ENCODE data around the gene VPS51. TPM values are rescaled to one million over a fixed set of nuclear protein-coding genes. Genes with fewer than 3 reads are reported as not detected.

Gene VPS51
- total RNA-seq, 1 experiment from 2014 or later = 123 TPM

DNA sequence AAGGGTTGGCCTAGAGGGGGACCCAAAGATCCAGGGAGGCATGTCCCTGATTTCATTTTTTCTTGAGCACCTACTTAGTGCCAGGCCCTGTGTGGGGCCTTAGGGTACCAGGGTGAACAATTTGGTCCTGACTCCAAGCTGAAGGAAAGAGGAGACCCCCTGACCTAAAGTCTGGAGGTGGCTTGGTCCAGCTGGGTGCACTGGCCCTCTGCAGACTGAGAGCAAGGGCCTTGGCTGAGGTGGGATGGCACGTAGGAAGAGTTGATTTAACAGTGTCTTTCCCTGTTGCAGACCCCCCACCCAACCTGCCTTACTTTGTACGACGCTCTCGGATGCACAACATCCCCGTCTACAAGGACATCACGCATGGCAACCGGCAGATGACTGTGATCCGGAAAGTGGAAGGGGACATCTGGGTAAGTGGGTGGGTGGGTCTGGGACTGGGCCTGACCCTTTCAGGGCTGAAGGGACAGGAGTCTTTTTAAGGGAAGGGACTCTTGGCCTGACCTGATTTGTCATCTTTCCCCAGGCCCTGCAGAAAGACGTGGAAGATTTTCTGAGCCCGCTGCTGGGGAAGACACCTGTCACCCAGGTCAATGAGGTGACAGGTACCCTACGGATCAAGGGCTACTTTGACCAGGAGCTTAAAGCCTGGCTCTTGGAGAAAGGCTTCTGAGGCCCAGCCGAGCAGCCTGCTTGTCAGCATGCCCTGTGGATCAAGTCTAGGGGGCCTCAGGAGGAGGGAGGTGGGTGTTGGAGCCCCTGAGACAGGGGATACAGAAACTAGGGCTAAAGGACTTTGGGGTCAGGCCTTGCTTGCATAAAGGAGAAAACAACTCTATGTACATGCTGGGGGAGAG, 29.4 kb downstream of the VPS51 start (continued):
- TF ChIP-seq, protein P1, sequence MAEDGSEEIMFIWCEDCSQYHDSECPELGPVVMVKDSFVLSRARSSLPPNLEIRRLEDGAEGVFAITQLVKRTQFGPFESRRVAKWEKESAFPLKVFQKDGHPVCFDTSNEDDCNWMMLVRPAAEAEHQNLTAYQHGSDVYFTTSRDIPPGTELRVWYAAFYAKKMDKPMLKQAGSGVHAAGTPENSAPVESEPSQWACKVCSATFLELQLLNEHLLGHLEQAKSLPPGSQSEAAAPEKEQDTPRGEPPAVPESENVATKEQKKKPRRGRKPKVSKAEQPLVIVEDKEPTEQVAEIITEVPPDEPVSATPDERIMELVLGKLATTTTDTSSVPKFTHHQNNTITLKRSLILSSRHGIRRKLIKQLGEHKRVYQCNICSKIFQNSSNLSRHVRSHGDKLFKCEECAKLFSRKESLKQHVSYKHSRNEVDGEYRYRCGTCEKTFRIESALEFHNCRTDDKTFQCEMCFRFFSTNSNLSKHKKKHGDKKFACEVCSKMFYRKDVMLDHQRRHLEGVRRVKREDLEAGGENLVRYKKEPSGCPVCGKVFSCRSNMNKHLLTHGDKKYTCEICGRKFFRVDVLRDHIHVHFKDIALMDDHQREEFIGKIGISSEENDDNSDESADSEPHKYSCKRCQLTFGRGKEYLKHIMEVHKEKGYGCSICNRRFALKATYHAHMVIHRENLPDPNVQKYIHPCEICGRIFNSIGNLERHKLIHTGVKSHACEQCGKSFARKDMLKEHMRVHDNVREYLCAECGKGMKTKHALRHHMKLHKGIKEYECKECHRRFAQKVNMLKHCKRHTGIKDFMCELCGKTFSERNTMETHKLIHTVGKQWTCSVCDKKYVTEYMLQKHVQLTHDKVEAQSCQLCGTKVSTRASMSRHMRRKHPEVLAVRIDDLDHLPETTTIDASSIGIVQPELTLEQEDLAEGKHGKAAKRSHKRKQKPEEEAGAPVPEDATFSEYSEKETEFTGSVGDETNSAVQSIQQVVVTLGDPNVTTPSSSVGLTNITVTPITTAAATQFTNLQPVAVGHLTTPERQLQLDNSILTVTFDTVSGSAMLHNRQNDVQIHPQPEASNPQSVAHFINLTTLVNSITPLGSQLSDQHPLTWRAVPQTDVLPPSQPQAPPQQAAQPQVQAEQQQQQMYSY (CRISPR knock-in tag; IDR thresholded peaks at IDR 0.05) = no peak
- no peak for TF ChIP-seq FOXP1 (CRISPR knock-in tag; IDR thresholded peaks at IDR 0.05; ENCODE audit: borderline replicate concordance)
- TF ChIP-seq, protein P2, sequence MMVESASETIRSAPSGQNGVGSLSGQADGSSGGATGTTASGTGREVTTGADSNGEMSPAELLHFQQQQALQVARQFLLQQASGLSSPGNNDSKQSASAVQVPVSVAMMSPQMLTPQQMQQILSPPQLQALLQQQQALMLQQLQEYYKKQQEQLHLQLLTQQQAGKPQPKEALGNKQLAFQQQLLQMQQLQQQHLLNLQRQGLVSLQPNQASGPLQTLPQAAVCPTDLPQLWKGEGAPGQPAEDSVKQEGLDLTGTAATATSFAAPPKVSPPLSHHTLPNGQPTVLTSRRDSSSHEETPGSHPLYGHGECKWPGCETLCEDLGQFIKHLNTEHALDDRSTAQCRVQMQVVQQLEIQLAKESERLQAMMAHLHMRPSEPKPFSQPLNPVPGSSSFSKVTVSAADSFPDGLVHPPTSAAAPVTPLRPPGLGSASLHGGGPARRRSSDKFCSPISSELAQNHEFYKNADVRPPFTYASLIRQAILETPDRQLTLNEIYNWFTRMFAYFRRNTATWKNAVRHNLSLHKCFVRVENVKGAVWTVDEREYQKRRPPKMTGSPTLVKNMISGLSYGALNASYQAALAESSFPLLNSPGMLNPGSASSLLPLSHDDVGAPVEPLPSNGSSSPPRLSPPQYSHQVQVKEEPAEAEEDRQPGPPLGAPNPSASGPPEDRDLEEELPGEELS (CRISPR knock-in tag; IDR thresholded peaks at IDR 0.05) = no peak
- TF ChIP-seq, protein P3, sequence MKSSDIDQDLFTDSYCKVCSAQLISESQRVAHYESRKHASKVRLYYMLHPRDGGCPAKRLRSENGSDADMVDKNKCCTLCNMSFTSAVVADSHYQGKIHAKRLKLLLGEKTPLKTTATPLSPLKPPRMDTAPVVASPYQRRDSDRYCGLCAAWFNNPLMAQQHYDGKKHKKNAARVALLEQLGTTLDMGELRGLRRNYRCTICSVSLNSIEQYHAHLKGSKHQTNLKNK (CRISPR knock-in tag; IDR thresholded peaks at IDR 0.05) = no peak
- no peak for TF ChIP-seq OVOL2 (CRISPR knock-in tag; IDR thresholded peaks at IDR 0.05; ENCODE audit: borderline replicate concordance)

DNA sequence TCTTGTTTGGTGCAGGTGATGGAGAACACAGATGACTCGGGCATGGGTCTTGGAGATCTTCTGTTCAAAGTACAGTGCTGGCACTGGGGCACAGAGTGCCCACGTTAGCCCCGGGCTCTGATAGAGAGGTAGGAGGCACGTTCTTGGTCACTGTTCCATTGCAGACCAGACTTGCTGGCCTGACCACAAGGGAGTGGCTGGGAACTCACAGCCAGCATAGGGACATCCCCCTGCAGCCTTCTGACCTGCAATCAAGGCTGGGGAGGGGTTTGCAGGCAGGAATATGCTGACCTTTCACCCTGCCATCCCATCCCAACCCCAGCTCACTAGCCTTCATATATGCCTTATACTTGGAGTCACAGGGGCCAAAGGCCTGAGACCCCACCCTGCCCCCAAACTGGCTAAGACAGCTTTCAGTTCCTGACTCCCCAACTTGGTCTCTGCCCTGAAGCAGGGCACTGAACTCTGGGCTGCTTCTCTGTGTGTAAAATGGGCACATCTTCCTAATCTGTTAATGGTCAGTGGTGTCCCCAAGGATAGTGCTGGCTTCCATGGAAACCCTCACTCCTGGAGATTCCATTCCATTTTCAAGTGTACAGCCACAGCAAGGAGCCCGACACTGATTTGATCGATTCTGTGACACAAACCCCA, 30.7 kb downstream of the VPS51 start:
- DNase-seq (ENCODE audit: low spot score) (no peak), ATAC-seq (no peak)
- no peaks in the 10 kb centered on the region for H3K9me3 Mint-ChIP-seq
- no peaks in the 10 kb centered on the region for H3K27me3 Mint-ChIP-seq (ENCODE audit: low read depth)
- no peak overlapping the region for H3K4me3 Mint-ChIP-seq
- peaks cover 8% of the 10 kb centered on the region for H3K4me1 Mint-ChIP-seq
- H3K36me3 Mint-ChIP-seq = peaks cover 31% of the 10 kb centered on the region
- H3K27ac Mint-ChIP-seq = no peak overlapping the region
- CTCF ChIA-PET = interaction anchor here (0.6 to 2.2 kb wide), 3 partner anchors 13 to 77 kb away, joined by 3 to 7 read pairs (median 3); no protein-coding TSS in a partner anchor
- POLR2A ChIA-PET = no interaction called here
- TF ChIP-seq, protein P4, sequence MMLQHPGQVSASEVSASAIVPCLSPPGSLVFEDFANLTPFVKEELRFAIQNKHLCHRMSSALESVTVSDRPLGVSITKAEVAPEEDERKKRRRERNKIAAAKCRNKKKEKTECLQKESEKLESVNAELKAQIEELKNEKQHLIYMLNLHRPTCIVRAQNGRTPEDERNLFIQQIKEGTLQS (CRISPR knock-in tag; conservative IDR thresholded peaks at IDR 0.05) = no peak
- TF ChIP-seq CBFB (CRISPR knock-in tag; IDR thresholded peaks at IDR 0.05; ENCODE audit: low read depth) (no peak), SMAD4 (CRISPR knock-in tag; IDR thresholded peaks at IDR 0.05) (no peak), ZBTB21 (CRISPR knock-in tag; IDR thresholded peaks at IDR 0.05; ENCODE audit: borderline replicate concordance) (no peak), ZNF121 (CRISPR knock-in tag; IDR thresholded peaks at IDR 0.05) (no peak), PRRX2 (CRISPR knock-in tag; IDR thresholded peaks at IDR 0.05) (no peak), ZNF671 (CRISPR knock-in tag; IDR thresholded peaks at IDR 0.05) (no peak), NR3C1 (CRISPR knock-in tag; conservative IDR thresholded peaks at IDR 0.05; ENCODE audit: low read depth) (no peak)
- TF ChIP-seq, protein P5, sequence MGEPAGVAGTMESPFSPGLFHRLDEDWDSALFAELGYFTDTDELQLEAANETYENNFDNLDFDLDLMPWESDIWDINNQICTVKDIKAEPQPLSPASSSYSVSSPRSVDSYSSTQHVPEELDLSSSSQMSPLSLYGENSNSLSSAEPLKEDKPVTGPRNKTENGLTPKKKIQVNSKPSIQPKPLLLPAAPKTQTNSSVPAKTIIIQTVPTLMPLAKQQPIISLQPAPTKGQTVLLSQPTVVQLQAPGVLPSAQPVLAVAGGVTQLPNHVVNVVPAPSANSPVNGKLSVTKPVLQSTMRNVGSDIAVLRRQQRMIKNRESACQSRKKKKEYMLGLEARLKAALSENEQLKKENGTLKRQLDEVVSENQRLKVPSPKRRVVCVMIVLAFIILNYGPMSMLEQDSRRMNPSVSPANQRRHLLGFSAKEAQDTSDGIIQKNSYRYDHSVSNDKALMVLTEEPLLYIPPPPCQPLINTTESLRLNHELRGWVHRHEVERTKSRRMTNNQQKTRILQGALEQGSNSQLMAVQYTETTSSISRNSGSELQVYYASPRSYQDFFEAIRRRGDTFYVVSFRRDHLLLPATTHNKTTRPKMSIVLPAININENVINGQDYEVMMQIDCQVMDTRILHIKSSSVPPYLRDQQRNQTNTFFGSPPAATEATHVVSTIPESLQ (CRISPR knock-in tag; IDR thresholded peaks at IDR 0.05) = no peak
- TF ChIP-seq, protein P6, sequence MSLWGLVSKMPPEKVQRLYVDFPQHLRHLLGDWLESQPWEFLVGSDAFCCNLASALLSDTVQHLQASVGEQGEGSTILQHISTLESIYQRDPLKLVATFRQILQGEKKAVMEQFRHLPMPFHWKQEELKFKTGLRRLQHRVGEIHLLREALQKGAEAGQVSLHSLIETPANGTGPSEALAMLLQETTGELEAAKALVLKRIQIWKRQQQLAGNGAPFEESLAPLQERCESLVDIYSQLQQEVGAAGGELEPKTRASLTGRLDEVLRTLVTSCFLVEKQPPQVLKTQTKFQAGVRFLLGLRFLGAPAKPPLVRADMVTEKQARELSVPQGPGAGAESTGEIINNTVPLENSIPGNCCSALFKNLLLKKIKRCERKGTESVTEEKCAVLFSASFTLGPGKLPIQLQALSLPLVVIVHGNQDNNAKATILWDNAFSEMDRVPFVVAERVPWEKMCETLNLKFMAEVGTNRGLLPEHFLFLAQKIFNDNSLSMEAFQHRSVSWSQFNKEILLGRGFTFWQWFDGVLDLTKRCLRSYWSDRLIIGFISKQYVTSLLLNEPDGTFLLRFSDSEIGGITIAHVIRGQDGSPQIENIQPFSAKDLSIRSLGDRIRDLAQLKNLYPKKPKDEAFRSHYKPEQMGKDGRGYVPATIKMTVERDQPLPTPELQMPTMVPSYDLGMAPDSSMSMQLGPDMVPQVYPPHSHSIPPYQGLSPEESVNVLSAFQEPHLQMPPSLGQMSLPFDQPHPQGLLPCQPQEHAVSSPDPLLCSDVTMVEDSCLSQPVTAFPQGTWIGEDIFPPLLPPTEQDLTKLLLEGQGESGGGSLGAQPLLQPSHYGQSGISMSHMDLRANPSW (CRISPR knock-in tag; conservative IDR thresholded peaks at IDR 0.05; ENCODE audit: low read depth) = no peak
- TF ChIP-seq, protein P7, sequence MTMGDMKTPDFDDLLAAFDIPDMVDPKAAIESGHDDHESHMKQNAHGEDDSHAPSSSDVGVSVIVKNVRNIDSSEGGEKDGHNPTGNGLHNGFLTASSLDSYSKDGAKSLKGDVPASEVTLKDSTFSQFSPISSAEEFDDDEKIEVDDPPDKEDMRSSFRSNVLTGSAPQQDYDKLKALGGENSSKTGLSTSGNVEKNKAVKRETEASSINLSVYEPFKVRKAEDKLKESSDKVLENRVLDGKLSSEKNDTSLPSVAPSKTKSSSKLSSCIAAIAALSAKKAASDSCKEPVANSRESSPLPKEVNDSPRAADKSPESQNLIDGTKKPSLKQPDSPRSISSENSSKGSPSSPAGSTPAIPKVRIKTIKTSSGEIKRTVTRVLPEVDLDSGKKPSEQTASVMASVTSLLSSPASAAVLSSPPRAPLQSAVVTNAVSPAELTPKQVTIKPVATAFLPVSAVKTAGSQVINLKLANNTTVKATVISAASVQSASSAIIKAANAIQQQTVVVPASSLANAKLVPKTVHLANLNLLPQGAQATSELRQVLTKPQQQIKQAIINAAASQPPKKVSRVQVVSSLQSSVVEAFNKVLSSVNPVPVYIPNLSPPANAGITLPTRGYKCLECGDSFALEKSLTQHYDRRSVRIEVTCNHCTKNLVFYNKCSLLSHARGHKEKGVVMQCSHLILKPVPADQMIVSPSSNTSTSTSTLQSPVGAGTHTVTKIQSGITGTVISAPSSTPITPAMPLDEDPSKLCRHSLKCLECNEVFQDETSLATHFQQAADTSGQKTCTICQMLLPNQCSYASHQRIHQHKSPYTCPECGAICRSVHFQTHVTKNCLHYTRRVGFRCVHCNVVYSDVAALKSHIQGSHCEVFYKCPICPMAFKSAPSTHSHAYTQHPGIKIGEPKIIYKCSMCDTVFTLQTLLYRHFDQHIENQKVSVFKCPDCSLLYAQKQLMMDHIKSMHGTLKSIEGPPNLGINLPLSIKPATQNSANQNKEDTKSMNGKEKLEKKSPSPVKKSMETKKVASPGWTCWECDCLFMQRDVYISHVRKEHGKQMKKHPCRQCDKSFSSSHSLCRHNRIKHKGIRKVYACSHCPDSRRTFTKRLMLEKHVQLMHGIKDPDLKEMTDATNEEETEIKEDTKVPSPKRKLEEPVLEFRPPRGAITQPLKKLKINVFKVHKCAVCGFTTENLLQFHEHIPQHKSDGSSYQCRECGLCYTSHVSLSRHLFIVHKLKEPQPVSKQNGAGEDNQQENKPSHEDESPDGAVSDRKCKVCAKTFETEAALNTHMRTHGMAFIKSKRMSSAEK (CRISPR knock-in tag; IDR thresholded peaks at IDR 0.05; ENCODE audit: borderline replicate concordance) = no peak
- TF ChIP-seq, protein P3 (CRISPR knock-in tag; IDR thresholded peaks at IDR 0.05) = no peak
